Measurements from ENCODE around the gene SOX3.

GRCh38 chrX:140521393-140521792 is 16.5 kb upstream of the SOX3 start:
- TF ChIP-seq, protein P1, sequence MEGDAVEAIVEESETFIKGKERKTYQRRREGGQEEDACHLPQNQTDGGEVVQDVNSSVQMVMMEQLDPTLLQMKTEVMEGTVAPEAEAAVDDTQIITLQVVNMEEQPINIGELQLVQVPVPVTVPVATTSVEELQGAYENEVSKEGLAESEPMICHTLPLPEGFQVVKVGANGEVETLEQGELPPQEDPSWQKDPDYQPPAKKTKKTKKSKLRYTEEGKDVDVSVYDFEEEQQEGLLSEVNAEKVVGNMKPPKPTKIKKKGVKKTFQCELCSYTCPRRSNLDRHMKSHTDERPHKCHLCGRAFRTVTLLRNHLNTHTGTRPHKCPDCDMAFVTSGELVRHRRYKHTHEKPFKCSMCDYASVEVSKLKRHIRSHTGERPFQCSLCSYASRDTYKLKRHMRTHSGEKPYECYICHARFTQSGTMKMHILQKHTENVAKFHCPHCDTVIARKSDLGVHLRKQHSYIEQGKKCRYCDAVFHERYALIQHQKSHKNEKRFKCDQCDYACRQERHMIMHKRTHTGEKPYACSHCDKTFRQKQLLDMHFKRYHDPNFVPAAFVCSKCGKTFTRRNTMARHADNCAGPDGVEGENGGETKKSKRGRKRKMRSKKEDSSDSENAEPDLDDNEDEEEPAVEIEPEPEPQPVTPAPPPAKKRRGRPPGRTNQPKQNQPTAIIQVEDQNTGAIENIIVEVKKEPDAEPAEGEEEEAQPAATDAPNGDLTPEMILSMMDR (IDR thresholded peaks at IDR 0.05; ENCODE audit: low read length), result no peak
- TF ChIP-seq EZH2 (optimal IDR thresholded peaks at IDR 0.05; ENCODE audit: low read depth, low read length), result no peak

Data from MM.1S (cell line).